Measurements from ENCODE around the gene TIMM21.

GRCh38 chr18:74116633-74117554 is 31.4 kb upstream of the TIMM21 start:
- no peak for TF ChIP-seq TAF1 (IDR thresholded peaks at IDR 0.05; ENCODE audit: low read depth)
- peak; percentile 88 for TF ChIP-seq CTCF (IDR thresholded peaks at IDR 0.05; ENCODE audit: poor library complexity, severe bottlenecking)
- no peak for TF ChIP-seq EZH2 (IDR thresholded peaks at IDR 0.05; ENCODE audit: borderline replicate concordance, insufficient read depth, low read length, poor library complexity, severe bottlenecking)
- TF ChIP-seq POLR2AphosphoS5 (IDR thresholded peaks at IDR 0.05), result no peak
- no peak for TF ChIP-seq EP300 (conservative IDR thresholded peaks at IDR 0.05; ENCODE audit: poor library complexity, severe bottlenecking)
- no peak for TF ChIP-seq REST (IDR thresholded peaks at IDR 0.05; ENCODE audit: borderline replicate concordance)
- peak; percentile 90 for TF ChIP-seq RAD21 (conservative IDR thresholded peaks at IDR 0.05)
- no peak for TF ChIP-seq MXI1 (conservative IDR thresholded peaks at IDR 0.05; ENCODE audit: poor library complexity, severe bottlenecking)
- peak; percentile 94 for TF ChIP-seq SMC3 (conservative IDR thresholded peaks at IDR 0.05; ENCODE audit: poor library complexity)

Measured in neural cell (in vitro differentiated cells).